ENCODE measurements around the gene ZC3H4.

GRCh38 chr19:47066376-47067214, 47.0 kb downstream of the ZC3H4 start:
- TF ChIP-seq CREB1 (CRISPR knock-in tag; IDR thresholded peaks at IDR 0.05; ENCODE audit: low read depth), result no peak
- TF ChIP-seq CTCF (conservative IDR thresholded peaks at IDR 0.05; ENCODE audit: low read depth in 2 of 2), result no peak
- no peak for TF ChIP-seq REST (IDR thresholded peaks at IDR 0.05; ENCODE audit: unreplicated experiment)
- no peak for TF ChIP-seq POLR2AphosphoS5 (IDR thresholded peaks at IDR 0.05; ENCODE audit: low read depth)
- TF ChIP-seq ZNF114 (CRISPR knock-in tag; IDR thresholded peaks at IDR 0.05), result no peak
